Ammon's horn (tissue), 1 donor: ENCODE data around the gene EIPR1.

Source experiments
- DNase-seq: peaks from one replicate; pipeline ENCODE4 v3.0.0-alpha.2; 2016; ENCODE audit warnings: low spot score

The EIPR1 gene

GRCh38 chr2:3377612-3378432 lies at the start of gene EIPR1:
TSS of gene EIPR1 (minus strand) at chr2:3377818. CDS start at chr2:3377689, 129 bp downstream.
- DNase-seq, result peak; percentile 96

GRCh38 chr2:3427272-3427671 lies 49.7 kb upstream of the EIPR1 start:
- DNase-seq, result no peak

- DNase-seq, result no peak
Observed at GRCh38 chr2:3426615-3427014, 49.0 kb upstream of the EIPR1 start.

GRCh38 chr2:3424171-3424795 lies 46.7 kb upstream of the EIPR1 start:
- DNase-seq, result no peak

GRCh38 chr2:3423492-3424170 lies 46.0 kb upstream of the EIPR1 start:
- DNase-seq, result peak; percentile 59

- no peak for DNase-seq
Observed at GRCh38 chr2:3422161-3422779, 44.7 kb upstream of the EIPR1 start.

GRCh38 chr2:3421580-3421979 lies 44.0 kb upstream of the EIPR1 start:
- DNase-seq, result no peak

GRCh38 chr2:3420769-3421397 lies 43.3 kb upstream of the EIPR1 start:
- DNase-seq, result no peak

- DNase-seq, result no peak
Observed at GRCh38 chr2:3420076-3420768, 42.6 kb upstream of the EIPR1 start.

GRCh38 chr2:3418766-3419404 lies 41.3 kb upstream of the EIPR1 start:
- no peak for DNase-seq

- no peak for DNase-seq
Observed at GRCh38 chr2:3414133-3414860, 36.7 kb upstream of the EIPR1 start.

- no peak for DNase-seq
Observed at GRCh38 chr2:3413697-3414096, 36.1 kb upstream of the EIPR1 start.

GRCh38 chr2:3411103-3411502 lies 33.5 kb upstream of the EIPR1 start:
- no peak for DNase-seq

- no peak for DNase-seq
Observed at GRCh38 chr2:3409627-3410170, 32.1 kb upstream of the EIPR1 start.

GRCh38 chr2:3408781-3409180 lies 31.2 kb upstream of the EIPR1 start:
- no peak for DNase-seq

- DNase-seq, result no peak
Observed at GRCh38 chr2:3406501-3406900, 28.9 kb upstream of the EIPR1 start.

GRCh38 chr2:3405876-3406275 lies 28.3 kb upstream of the EIPR1 start:
- DNase-seq, result no peak

GRCh38 chr2:3405307-3405706 lies 27.7 kb upstream of the EIPR1 start:
- no peak for DNase-seq

- no peak for DNase-seq
Observed at GRCh38 chr2:3404349-3404894, 26.8 kb upstream of the EIPR1 start.
